GM12878 (cell line): ENCODE results near the gene NOL4L. TPM values are rescaled to one million over a fixed set of nuclear protein-coding genes. Genes with fewer than 3 reads are reported as not detected.

Experiments used
- ATAC-seq: fragments of 200-7000 bp; cut with Tn5 transposase; 3 replicates; pipeline ENCODE4 v1.9.1; 2020; ENCODE audit warnings: mild to moderate bottlenecking, moderate library complexity
- BruUV-seq: library from RNA; stranded (reverse); fragments of 400-500 nt; replicated peaks from 2 replicates; lab custom pipeline; 2021; lab: Mats Ljungman, UMichigan
- CTCF ChIA-PET: fragments of 300-600 bp; sonication (Branson Sonifier 250); formaldehyde crosslinking; extraction: SDS; loops from one replicate; lab custom pipeline; 2021; ENCODE audit warnings: inconsistent platforms; lab: Yijun Ruan, JAX
- POLR2A ChIA-PET: fragments of 350-600 bp; formaldehyde crosslinking; extraction: SDS; loops from one replicate; lab custom pipeline; 2021; ENCODE audit warnings: inconsistent platforms; lab: Charles Lee
- RAD21 ChIA-PET: fragments of 300-600 bp; sonication (Branson Sonifier 250); formaldehyde crosslinking; loops from one replicate; lab custom pipeline; 2023; ENCODE audit warnings: antibody characterized with exemption; ENCODE audit not compliant: unreplicated experiment; lab: Charles Lee
- SMC1A ChIA-PET: fragments of 300-600 bp; sonication (Branson Sonifier 250); formaldehyde crosslinking; loops from one replicate; lab custom pipeline; 2023; ENCODE audit not compliant: unreplicated experiment, uncharacterized antibody; lab: Charles Lee
- DNase-seq: peaks from one replicate; pipeline ENCODE4 v3.0.0-alpha.2; 2011; ENCODE audit warnings: low read depth, low spot score
- FAIRE-seq: peaks from 3 replicates; lab custom pipeline; 2011; peaks lifted over from hg19 to GRCh38; lab: Jason Lieb, UNC
- H2AFZ ChIP-seq: 2 replicates; pipeline ENCODE4 v1.6.0; 2011; ENCODE audit warnings: low read depth, low read length, control low read depth; ENCODE audit not compliant: control insufficient read depth
- H3K27ac ChIP-seq: 2 replicates; pipeline ENCODE4 v1.5.1; 2011; ENCODE audit warnings: control low read depth; ENCODE audit not compliant: control insufficient read depth, insufficient read depth
- H3K27me3 ChIP-seq, 2 experiments: replicated peaks in 1 of 2; 2 replicates each; pipeline versions ENCODE4 v1.6.0 to v1.6.1; 2011; ENCODE audit warnings: low read length in 1 of 2; ENCODE audit not compliant: control insufficient read depth in 2 of 2, insufficient read depth in 2 of 2
- H3K36me3 ChIP-seq, 2 experiments: 2 replicates each; pipeline ENCODE4 v1.5.1; 2011; ENCODE audit warnings: low read length in 1 of 2; ENCODE audit not compliant: control insufficient read depth in 2 of 2, insufficient read depth in 2 of 2
- H3K4me1 ChIP-seq: 2 replicates; pipeline ENCODE4 v1.6.1; 2011; ENCODE audit warnings: mild to moderate bottlenecking, low read length, moderate library complexity, mixed read lengths; ENCODE audit not compliant: control insufficient read depth, insufficient read depth
- H3K4me2 ChIP-seq: 2 replicates; pipeline ENCODE4 v1.6.0; 2011; ENCODE audit warnings: control low read depth; ENCODE audit not compliant: control insufficient read depth, insufficient read depth
- H3K4me3 ChIP-seq: fragments of 200-600 bp; sonication (generic); 2 replicates; pipeline ENCODE4 v1.5.1; 2016
- H3K79me2 ChIP-seq: 2 replicates; pipeline ENCODE4 v1.6.0; 2011; ENCODE audit warnings: low read length; ENCODE audit not compliant: control insufficient read depth, insufficient read depth
- H3K9ac ChIP-seq: 2 replicates; pipeline ENCODE4 v1.8.0; 2011; ENCODE audit warnings: low read length, control low read depth, mixed read lengths; ENCODE audit not compliant: control insufficient read depth, insufficient read depth
- H3K9me3 ChIP-seq: replicated peaks from 3 replicates; pipeline ENCODE4 v1.5.1; 2011; ENCODE audit warnings: mild to moderate bottlenecking, low read length; ENCODE audit not compliant: control insufficient read depth, insufficient read depth
- H4K20me1 ChIP-seq: 2 replicates; pipeline ENCODE4 v1.6.0; 2011; ENCODE audit not compliant: control insufficient read depth, insufficient read depth
- E4F1 ChIP-seq: fragments of 450-650 bp; IDR thresholded peaks from 2 replicates; pipeline ENCODE4 v1.6.1; 2018; ENCODE audit warnings: borderline replicate concordance, mild to moderate bottlenecking; ENCODE audit not compliant: partially characterized antibody
- FOXK2 ChIP-seq: fragments of 450-650 bp; IDR thresholded peaks from 2 replicates; pipeline ENCODE4 v1.6.1; 2017; ENCODE audit warnings: mild to moderate bottlenecking, moderate library complexity
- ZNF592 ChIP-seq: fragments of 450-650 bp; IDR thresholded peaks from 2 replicates; pipeline ENCODE4 v1.6.1; 2017; ENCODE audit warnings: mild to moderate bottlenecking, moderate library complexity
- WGBS: methylation state at CpG from one replicate; pipeline ENCODE4 v1.1.6; 2016; ENCODE audit warnings: low lambda C conversion rate; ENCODE audit not compliant: insufficient replicate concordance, insufficient coverage; ENCODE audit errors: missing lambda C conversion rate; 5-methylcytosine and 5-hydroxymethylcytosine counted together
- in situ Hi-C: fragments of 300-500 bp; cut with MboI; formaldehyde crosslinking; loops from 9 replicates; pipeline ENCODE4 v1.14.3; 2018; ENCODE audit warnings: mixed read lengths
- intact Hi-C: fragments of 100-400 bp; cut with micrococcal nuclease; formaldehyde crosslinking; loops from one replicate; pipeline ENCODE4 v1.14.2; 2022; ENCODE audit not compliant: unreplicated experiment
- polyA plus RNA-seq, 11 experiments: library from polyadenylated mRNA; depleted of rRNA in 4 of 11; unstranded in 6 of 11; stranded (reverse) in 5 of 11; fragments of >200 nt; fragmentation: Nextera tagmentation in 4 of 11; fragmentation: Illumina TruSeq in 1 of 11; extraction: Ambion mirVana in 4 of 11; extraction: Trizol in 1 of 11; gene quantifications; 1 replicate in 1 of 11; 2 replicates in 10 of 11; pipeline versions ENCODE4 v1.2.1 to v1.2.3, GENCODE V29; 2011 to 2016; ENCODE audit warnings: inconsistent platforms in 2 of 11, missing spikeins in 2 of 11, low read depth in 1 of 11
- total RNA-seq, 4 experiments: library from RNA; depleted of rRNA in 3 of 4; stranded (reverse); fragments of >200 nt in 3 of 4; fragmentation: Illumina TruSeq in 1 of 4; extraction: Trizol in 1 of 4; gene quantifications; 2 replicates each; pipeline versions ENCODE4 v1.2.1 to v1.2.3, GENCODE V29; 2013 to 2021

The NOL4L gene
- total and polyA plus RNA-seq, 10 of the 15 experiments (the other 5 are each of a cell fraction or from before 2014, with no cell fraction given), result 2.3 to 24.0 (median 8.0) TPM

- Histone ChIP-seq H3K4me2 (no peak overlapping the region), H3K4me3 (no peak overlapping the region), H3K27me3 (no peaks in the 10 kb centered on the region), H3K4me1 (peaks cover 11% of the 10 kb centered on the region), H2AFZ (no peak overlapping the region), H3K79me2 (no peaks in the 10 kb centered on the region), H3K36me3 (no peaks in the 10 kb centered on the region), H3K9ac (no peak overlapping the region), H4K20me1 (no peaks in the 10 kb centered on the region), H3K27ac (no peak overlapping the region), H3K9me3 (no peaks in the 10 kb centered on the region)
- BruUV-seq, result no TSS peak
- in situ Hi-C loops (no loop called here), intact Hi-C loops (no loop called here)
- ChIA-PET POLR2A (no interaction called here), SMC1A (no interaction called here), RAD21 (no interaction called here), CTCF (no interaction called here)
- no peak for TF ChIP-seq E4F1
- no peak for TF ChIP-seq ZNF592
- peak; percentile 15 for TF ChIP-seq FOXK2
- ATAC-seq (no peak), DNase-seq (no peak), FAIRE-seq (no peak)
- WGBS, result 0% methylated on average over 1 of the region's 1 CpG
These were observed 21.7 kb upstream of the NOL4L start for GRCh38 chr20:32606790-32607189.
